NCI-H446 treated with DMSO at 0.1 percent for 48 hours (cell line): ENCODE measurements around the gene GCLC.

ENCODE experiments used
- DNase-seq: peaks from one replicate; lab custom pipeline; 2025; lab: John Stamatoyannopoulos, UW

GCLC gene

GRCh38 chr6:53447865-53448264 lies 97.0 kb downstream of the GCLC start:
- DNase-seq, result no peak
